Endothelial cell of umbilical vein (primary cell): Measurements from ENCODE around the gene CACNA1E. TPM values are rescaled to one million over a fixed set of nuclear protein-coding genes. Genes with fewer than 3 reads are reported as not detected.

Experiments
- BruUV-seq: library from RNA; stranded (reverse); fragments of 400-500 nt; replicated peaks from 2 replicates; lab custom pipeline; 2021; lab: Mats Ljungman, UMichigan
- CTCF ChIA-PET: fragments of 300-600, 350-600 bp; sonication (Branson Sonifier 250); formaldehyde crosslinking; loops from one replicate; lab custom pipeline; 2021; ENCODE audit warnings: antibody characterized with exemption, inconsistent platforms; lab: Charles Lee
- POLR2A ChIA-PET: fragments of 300-600, 350-600 bp; sonication (Branson Sonifier 250); formaldehyde crosslinking; loops from one replicate; lab custom pipeline; 2021; ENCODE audit warnings: antibody characterized with exemption, inconsistent platforms; lab: Charles Lee
- DNase-seq: peaks from one replicate; pipeline ENCODE4 v3.0.0-alpha.2; 2011; ENCODE audit warnings: low read depth, low spot score
- FAIRE-seq: peaks from 2 replicates; lab custom pipeline; 2011; peaks lifted over from hg19 to GRCh38; lab: Jason Lieb, UNC
- H2AFZ ChIP-seq: 2 replicates; pipeline ENCODE4 v1.6.0; 2012; ENCODE audit warnings: low read depth, low read length, control low read depth, inconsistent platforms
- H3K27ac ChIP-seq: 2 replicates; pipeline ENCODE4 v1.5.1; 2011; ENCODE audit warnings: low read depth, mild to moderate bottlenecking, control low read depth, low read length, moderate library complexity; ENCODE audit not compliant: insufficient read depth
- H3K27me3 ChIP-seq, 2 experiments: 2 replicates each; pipeline versions ENCODE4 v1.6.0 to v1.6.1; 2011; ENCODE audit warnings: low read length in 2 of 2, mixed read lengths in 1 of 2; ENCODE audit not compliant: control insufficient read depth in 2 of 2, insufficient read depth in 2 of 2
- H3K36me3 ChIP-seq, 2 experiments: 2 replicates in 1 of 2; 3 replicates in 1 of 2; pipeline ENCODE4 v1.5.1; 2011; ENCODE audit warnings: low read length in 2 of 2, mild to moderate bottlenecking in 1 of 2, moderate library complexity in 1 of 2; ENCODE audit not compliant: control insufficient read depth in 2 of 2, insufficient read depth in 2 of 2; ENCODE audit errors: extremely low read depth in 1 of 2
- H3K4me1 ChIP-seq: 3 replicates; pipeline ENCODE4 v1.5.1; 2011; ENCODE audit warnings: mild to moderate bottlenecking, low read length; ENCODE audit not compliant: control insufficient read depth, insufficient read depth; ENCODE audit errors: extremely low read depth
- H3K4me2 ChIP-seq: 2 replicates; pipeline ENCODE4 v1.6.1; 2011; ENCODE audit warnings: low read length, control low read depth, mixed read lengths; ENCODE audit not compliant: insufficient read depth
- H3K4me3 ChIP-seq, 3 experiments: fragments of 200-600 bp in 1 of 3; sonication (generic), shearing (Covaris generic) in 1 of 3; replicated peaks in 1 of 3; 2 replicates each; pipeline ENCODE4 v1.5.1; 2011 to 2016; ENCODE audit warnings: control low read depth in 3 of 3, low read length in 3 of 3, mild to moderate bottlenecking in 2 of 3, inconsistent platforms in 1 of 3, low read depth in 1 of 3, moderate library complexity in 1 of 3; ENCODE audit not compliant: insufficient read depth in 1 of 3
- H3K79me2 ChIP-seq: 2 replicates; pipeline ENCODE4 v1.6.0; 2012; ENCODE audit warnings: low read length, inconsistent platforms; ENCODE audit not compliant: control insufficient read depth, insufficient read depth
- H3K9ac ChIP-seq: replicated peaks from 2 replicates; pipeline ENCODE3; 2011; ENCODE audit warnings: low read length, control low read depth; ENCODE audit not compliant: insufficient read depth; ENCODE audit errors: extremely low read depth
- H3K9me1 ChIP-seq: replicated peaks from 3 replicates; pipeline ENCODE4 v1.6.0; 2011; ENCODE audit warnings: mild to moderate bottlenecking, low read length; ENCODE audit not compliant: control insufficient read depth, insufficient read depth; ENCODE audit errors: extremely low read depth
- H3K9me3 ChIP-seq: replicated peaks from 2 replicates; pipeline ENCODE4 v1.5.1; 2012; ENCODE audit warnings: low read length, inconsistent platforms; ENCODE audit not compliant: control insufficient read depth, insufficient read depth
- H4K20me1 ChIP-seq: replicated peaks from 2 replicates; pipeline ENCODE3; 2011; ENCODE audit warnings: mild to moderate bottlenecking, low read length; ENCODE audit not compliant: control insufficient read depth, insufficient read depth; ENCODE audit errors: extremely low read depth
- EZH2 ChIP-seq: IDR thresholded peaks from 2 replicates; pipeline ENCODE4 v1.6.1; 2012; ENCODE audit warnings: borderline replicate concordance, low read depth, mild to moderate bottlenecking, moderate library complexity, low read length, inconsistent platforms; ENCODE audit not compliant: severe bottlenecking
- FOS ChIP-seq: IDR thresholded peaks from 2 replicates; pipeline ENCODE4 v1.6.1; 2011; ENCODE audit warnings: mild to moderate bottlenecking, low read length, moderate library complexity, borderline replicate concordance; ENCODE audit not compliant: insufficient read depth
- GATA2 ChIP-seq: IDR thresholded peaks from 2 replicates; pipeline ENCODE4 v1.7.0; 2011; ENCODE audit warnings: low read depth, mild to moderate bottlenecking, moderate library complexity, mixed read lengths, low read length; ENCODE audit not compliant: insufficient read length, insufficient read depth
- JUN ChIP-seq: IDR thresholded peaks from 2 replicates; pipeline ENCODE4 v1.6.1; 2011; ENCODE audit warnings: borderline replicate concordance, low read depth; ENCODE audit not compliant: insufficient read length, insufficient read depth
- MYC ChIP-seq: IDR thresholded peaks from one replicate; pipeline ENCODE4 v1.6.1; 2011; ENCODE audit warnings: mild to moderate bottlenecking, low read depth, low read length
- POLR2A ChIP-seq: IDR thresholded peaks from 2 replicates; pipeline ENCODE4 v1.6.1; 2012; ENCODE audit warnings: low read depth, mild to moderate bottlenecking, control low read depth, low read length
- POLR2AphosphoS5 ChIP-seq: IDR thresholded peaks from 2 replicates; pipeline ENCODE4 v1.6.1; 2012; ENCODE audit warnings: low read depth, mild to moderate bottlenecking, control low read depth, low read length, moderate library complexity; ENCODE audit not compliant: insufficient read depth
- dilution Hi-C: fragments of 300-500 bp; cut with MboI; formaldehyde crosslinking; loops from one replicate; pipeline ENCODE4 v1.15.0; 2019; ENCODE audit warnings: low sequenced_read_pairs; ENCODE audit not compliant: extremely low pct_ligation_motif_present
- intact Hi-C: fragments of 100-400 bp; cut with micrococcal nuclease; formaldehyde crosslinking; loops from one replicate; pipeline ENCODE4 v1.10.0; 2022
- polyA plus RNA-seq, 4 experiments: library from polyadenylated mRNA; depleted of rRNA in 3 of 4; stranded (reverse) in 3 of 4; unstranded in 1 of 4; fragments of >200 nt; gene quantifications; 2 replicates each; pipeline versions ENCODE4 v1.2.1 to v1.2.3, GENCODE V29; 2011 to 2012; ENCODE audit warnings: missing spikeins in 1 of 4
- total RNA-seq: library from RNA; stranded (reverse); gene quantifications from 2 replicates; pipeline ENCODE4 v1.2.3, GENCODE V29; 2021
- TF ChIP-seq, protein P1 (sequence below): IDR thresholded peaks from 2 replicates; pipeline ENCODE4 v1.6.1; 2011; ENCODE audit not compliant: insufficient read depth, insufficient read length

The CACNA1E gene
- total and polyA plus RNA-seq, 2 donors (not counting 3 experiments of a cell fraction or from before 2014, with no cell fraction given) = not detected

DNA sequence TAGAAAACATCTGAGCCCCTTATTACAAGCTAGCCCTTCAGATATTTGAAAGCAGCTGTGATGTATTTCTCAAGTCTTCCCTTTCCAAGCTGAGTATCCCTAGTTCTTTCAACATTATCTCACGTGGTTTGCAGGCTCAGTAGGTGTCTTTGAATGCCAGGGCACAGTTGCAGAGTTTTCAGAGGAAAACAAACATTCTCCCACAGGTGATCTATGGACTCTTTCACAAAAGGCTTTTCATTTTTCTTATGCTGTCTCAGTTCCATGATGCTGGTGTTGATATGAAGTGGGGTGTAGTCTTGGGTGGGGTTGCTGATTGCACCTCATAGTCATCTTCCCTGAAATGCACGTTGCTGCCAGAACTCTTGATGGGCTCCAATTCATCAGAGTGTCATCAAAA, 17.3 kb downstream of the CACNA1E start:
- H3K9me3 ChIP-seq = no peaks in the 10 kb centered on the region
- H3K27me3 ChIP-seq = no peaks in the 10 kb centered on the region
- BruUV-seq = no TSS peak
- no peak overlapping the region for H3K4me3 ChIP-seq
- FAIRE-seq (no peak), DNase-seq (no peak)
- no peaks in the 10 kb centered on the region for H3K36me3 ChIP-seq
- ChIA-PET POLR2A (no interaction called here), CTCF (no interaction called here)
- no peak for TF ChIP-seq EZH2
- TF ChIP-seq, protein P1, sequence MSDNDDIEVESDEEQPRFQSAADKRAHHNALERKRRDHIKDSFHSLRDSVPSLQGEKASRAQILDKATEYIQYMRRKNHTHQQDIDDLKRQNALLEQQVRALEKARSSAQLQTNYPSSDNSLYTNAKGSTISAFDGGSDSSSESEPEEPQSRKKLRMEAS = no peak
- TF ChIP-seq MYC = no peak
- TF ChIP-seq POLR2A = no peak
- no peak for TF ChIP-seq JUN
- TF ChIP-seq POLR2AphosphoS5 = no peak
- TF ChIP-seq FOS = no peak
- intact Hi-C loops (no loop called here), dilution Hi-C loops (no loop called here)
- H3K27ac ChIP-seq = no peak overlapping the region
- no peak overlapping the region for H3K4me2 ChIP-seq
- H3K9me1 ChIP-seq = no peaks in the 10 kb centered on the region
- H3K79me2 ChIP-seq = no peaks in the 10 kb centered on the region
- H3K9ac ChIP-seq = no peak overlapping the region
- H2AFZ ChIP-seq = no peak overlapping the region
- H4K20me1 ChIP-seq = no peaks in the 10 kb centered on the region
- no peaks in the 10 kb centered on the region for H3K4me1 ChIP-seq

DNA sequence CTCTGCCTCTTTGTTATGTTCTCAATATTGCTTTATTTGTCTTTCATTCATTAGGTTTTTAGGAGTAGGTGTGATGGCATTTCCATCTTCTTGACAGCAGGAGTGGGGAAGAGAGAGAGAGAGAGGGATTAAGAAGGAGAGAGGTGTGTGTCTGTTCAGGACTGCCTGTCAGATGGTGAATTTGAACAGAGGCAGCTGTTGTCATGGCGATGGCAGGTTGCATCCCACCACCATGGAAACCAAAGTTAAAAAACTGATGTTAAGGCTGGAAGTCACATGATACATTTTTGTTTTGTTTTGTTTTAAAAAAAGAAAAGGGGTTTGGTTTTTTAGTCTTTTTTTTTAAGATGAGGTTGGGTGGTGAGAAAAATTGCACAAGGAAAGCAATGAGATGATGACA, 18.3 kb downstream of the CACNA1E start:
- H4K20me1 ChIP-seq = no peaks in the 10 kb centered on the region
- dilution Hi-C loops (no loop called here), intact Hi-C loops (no loop called here)
- no peaks in the 10 kb centered on the region for H3K9me3 ChIP-seq
- ChIA-PET CTCF (no interaction called here), POLR2A (no interaction called here)
- TF ChIP-seq JUN (no peak), POLR2A (no peak), GATA2 (no peak), MYC (no peak)
- TF ChIP-seq, protein P1 = no peak
- H3K27me3 ChIP-seq = no peaks in the 10 kb centered on the region
- DNase-seq (no peak), FAIRE-seq (no peak)
- H2AFZ ChIP-seq = no peak overlapping the region
- no peak overlapping the region for H3K4me2 ChIP-seq
- H3K27ac ChIP-seq = no peak overlapping the region
- H3K79me2 ChIP-seq = no peaks in the 10 kb centered on the region
- no peaks in the 10 kb centered on the region for H3K9me1 ChIP-seq
- no TSS peak for BruUV-seq
- no peaks in the 10 kb centered on the region for H3K4me1 ChIP-seq
- no peak overlapping the region for H3K9ac ChIP-seq
- H3K4me3 ChIP-seq = no peak overlapping the region
- no peaks in the 10 kb centered on the region for H3K36me3 ChIP-seq
